Stimulated activated CD4-positive, alpha-beta T cell treated with anti-CD3 and anti-CD28 coated beads, TNF-alpha, amount 100 ng/mL, for 48 hours (primary cell): ENCODE measurements around the gene HRH3.

Experiments
- DNase-seq, 3 donors: peaks; one replicate each; pipeline ENCODE4 v3.0.0-alpha.2; 2020; ENCODE audit warnings: low read depth in 3 of 3

HRH3 gene

GRCh38 chr20:62219992-62220665, at the start of gene HRH3:
HRH3 (minus strand) TSS chr20:62220278; CDS start chr20:62219970, 308 bp downstream.
- DNase-seq = no peak

GRCh38 chr20:62269871-62270270, 49.8 kb upstream of the HRH3 start:
- no peak for DNase-seq

GRCh38 chr20:62269378-62269777, 49.3 kb upstream of the HRH3 start:
- no peak for DNase-seq

- no peak for DNase-seq
Observed at GRCh38 chr20:62268228-62268900, 48.3 kb upstream of the HRH3 start.

GRCh38 chr20:62267543-62267942, 47.5 kb upstream of the HRH3 start:
- DNase-seq = no peak

- no peak for DNase-seq
Observed at GRCh38 chr20:62266851-62267250, 46.8 kb upstream of the HRH3 start.

GRCh38 chr20:62266340-62266739, 46.3 kb upstream of the HRH3 start:
- DNase-seq = peak in 1 of 3 donors; percentile 6

- no peak for DNase-seq
Observed at GRCh38 chr20:62265365-62265764, 45.3 kb upstream of the HRH3 start.

GRCh38 chr20:62263396-62263795, 43.3 kb upstream of the HRH3 start:
- DNase-seq = no peak

- no peak for DNase-seq
Observed at GRCh38 chr20:62262064-62262463, 42.0 kb upstream of the HRH3 start.

- DNase-seq = no peak
Observed at GRCh38 chr20:62259294-62259565, 39.2 kb upstream of the HRH3 start.

- DNase-seq = no peak
Observed at GRCh38 chr20:62258499-62259293, 38.6 kb upstream of the HRH3 start.

GRCh38 chr20:62255976-62256375, 35.9 kb upstream of the HRH3 start:
- no peak for DNase-seq

GRCh38 chr20:62254021-62254724, 34.1 kb upstream of the HRH3 start:
- DNase-seq = no peak

- DNase-seq = no peak
Observed at GRCh38 chr20:62253398-62253797, 33.3 kb upstream of the HRH3 start.

- no peak for DNase-seq
Observed at GRCh38 chr20:62252342-62252966, 32.4 kb upstream of the HRH3 start.

- no peak for DNase-seq
Observed at GRCh38 chr20:62248890-62249560, 28.9 kb upstream of the HRH3 start.

GRCh38 chr20:62246872-62247652, 27.0 kb upstream of the HRH3 start:
- DNase-seq = no peak

GRCh38 chr20:62246431-62246830, 26.4 kb upstream of the HRH3 start:
- no peak for DNase-seq

- no peak for DNase-seq
Observed at GRCh38 chr20:62245911-62246280, 25.8 kb upstream of the HRH3 start.
